Liver (tissue), 9 donors: ENCODE data around the gene NEB. TPM values are rescaled to one million over a fixed set of nuclear protein-coding genes. Genes with fewer than 3 reads are reported as not detected.

Experiments
- DNase-seq: peaks from one replicate; pipeline ENCODE4 v3.0.0-alpha.2; 2017; ENCODE audit warnings: low spot score
- H3K27ac ChIP-seq, 2 donors: one replicate each; pipeline ENCODE4 v1.7.0; 2013; ENCODE audit warnings: inconsistent platforms in 2 of 2, low read length in 2 of 2, control low read depth in 1 of 2, low read depth in 1 of 2, mild to moderate bottlenecking in 1 of 2
- H3K27me3 ChIP-seq, 4 donors: one replicate each; pipeline versions ENCODE4 v1.6.1 to v1.7.0; 2013; ENCODE audit warnings: low read length in 3 of 4, inconsistent platforms in 1 of 4, mild to moderate bottlenecking in 1 of 4, moderate library complexity in 1 of 4; ENCODE audit not compliant: control insufficient read depth in 4 of 4, insufficient read depth in 4 of 4
- H3K36me3 ChIP-seq, 4 donors: one replicate each; pipeline versions ENCODE4 v1.6.1 to v1.7.0; 2013; ENCODE audit warnings: low read length in 3 of 4, mild to moderate bottlenecking in 3 of 4, low read depth in 1 of 4, moderate library complexity in 1 of 4; ENCODE audit not compliant: control insufficient read depth in 4 of 4, insufficient read depth in 3 of 4
- H3K4me1 ChIP-seq, 4 donors: one replicate each; pipeline versions ENCODE4 v1.6.1 to v1.7.0; 2013; ENCODE audit warnings: low read length in 3 of 4, mild to moderate bottlenecking in 3 of 4, moderate library complexity in 1 of 4; ENCODE audit not compliant: control insufficient read depth in 4 of 4, insufficient read depth in 4 of 4
- H3K4me3 ChIP-seq, 3 donors: one replicate each; pipeline versions ENCODE4 v1.6.1 to v1.7.0; 2013; ENCODE audit warnings: low read length in 3 of 3, control low read depth in 1 of 3, low read depth in 1 of 3, mild to moderate bottlenecking in 1 of 3
- H3K9ac ChIP-seq, 2 donors: one replicate each; pipeline ENCODE4 v1.7.0; 2013; ENCODE audit warnings: low read length in 2 of 2, mild to moderate bottlenecking in 2 of 2, moderate library complexity in 2 of 2, control low read depth in 1 of 2, low read depth in 1 of 2
- H3K9me3 ChIP-seq, 4 donors: one replicate each; pipeline versions ENCODE4 v1.6.1 to v1.7.0; 2013; ENCODE audit warnings: low read length in 3 of 4; ENCODE audit not compliant: control insufficient read depth in 4 of 4
- ATF3 ChIP-seq: IDR thresholded peaks from 2 replicates; pipeline ENCODE4 v1.6.1; 2016; ENCODE audit warnings: antibody characterized with exemption
- CTCF ChIP-seq: fragments of 150-350 bp; IDR thresholded peaks from 2 replicates; pipeline ENCODE4 v1.5.1; 2017; ENCODE audit warnings: improper control_type of control experiment, low read depth, low read length; ENCODE audit not compliant: missing input control
- EGR1 ChIP-seq, 2 donors: IDR thresholded peaks; 2 replicates each; pipeline ENCODE4 v1.6.1; 2016 to 2018; ENCODE audit warnings: antibody characterized with exemption in 2 of 2, low read depth in 2 of 2
- FOXA2 ChIP-seq: IDR thresholded peaks from 2 replicates; pipeline ENCODE4 v1.6.1; 2016; ENCODE audit warnings: antibody characterized with exemption
- HNF4A ChIP-seq, 2 donors: conservative IDR thresholded peaks; 2 replicates each; pipeline ENCODE4 v1.6.1; 2016; ENCODE audit warnings: antibody characterized with exemption in 2 of 2, mild to moderate bottlenecking in 2 of 2
- HNF4G ChIP-seq: IDR thresholded peaks from 2 replicates; pipeline ENCODE4 v1.6.1; 2016; ENCODE audit warnings: antibody characterized with exemption
- JUND ChIP-seq, 2 donors: IDR thresholded peaks; 2 replicates each; pipeline ENCODE4 v1.6.1; 2016; ENCODE audit warnings: antibody characterized with exemption in 2 of 2
- MAX ChIP-seq: IDR thresholded peaks from 2 replicates; pipeline ENCODE4 v1.6.1; 2016; ENCODE audit warnings: antibody characterized with exemption
- NR2F2 ChIP-seq: IDR thresholded peaks from 2 replicates; pipeline ENCODE4 v1.6.1; 2016; ENCODE audit warnings: antibody characterized with exemption
- REST ChIP-seq: IDR thresholded peaks from 2 replicates; pipeline ENCODE4 v1.6.1; 2016; ENCODE audit warnings: antibody characterized with exemption, mild to moderate bottlenecking
- RXRA ChIP-seq, 2 donors: IDR thresholded peaks; 2 replicates each; pipeline ENCODE4 v1.6.1; 2017 to 2018; ENCODE audit warnings: antibody characterized with exemption in 2 of 2, mild to moderate bottlenecking in 1 of 2
- SP1 ChIP-seq: IDR thresholded peaks from 2 replicates; pipeline ENCODE4 v1.6.1; 2018; ENCODE audit warnings: antibody characterized with exemption, mild to moderate bottlenecking
- TAF1 ChIP-seq: conservative IDR thresholded peaks from 2 replicates; pipeline ENCODE4 v1.6.1; 2016; ENCODE audit warnings: antibody characterized with exemption, mild to moderate bottlenecking
- YY1 ChIP-seq: IDR thresholded peaks from 2 replicates; pipeline ENCODE4 v1.6.1; 2016; ENCODE audit warnings: antibody characterized with exemption, mild to moderate bottlenecking
- ZBTB33 ChIP-seq: IDR thresholded peaks from 2 replicates; pipeline ENCODE4 v1.6.1; 2016; ENCODE audit warnings: antibody characterized with exemption
- WGBS: extraction: QIAGEN DNeasy Blood & Tissue Kit; methylation state at CpG from one replicate; pipeline ENCODE4 v1.1.7; 2013; 5-methylcytosine and 5-hydroxymethylcytosine counted together
- polyA plus RNA-seq, 2 donors: library from polyadenylated mRNA; stranded (reverse) in 1 of 2; unstranded in 1 of 2; fragments of 200-250 nt in 1 of 2; fragments of >200 nt in 1 of 2; fragmentation: Nextera tagmentation in 1 of 2; extraction: Ambion mirVana in 1 of 2; gene quantifications; one replicate each; pipeline versions ENCODE4 v1.2.1 to v1.2.3, GENCODE V29; 2013 to 2015
- total RNA-seq, 2 donors: library from RNA; depleted of rRNA; stranded (reverse); fragments of >200 nt; gene quantifications; one replicate each; pipeline ENCODE4 v1.2.3, GENCODE V29; 2014
- donor health status: healthy.
- donor health status: healthy.
- donor health status: healthy.
- donor health status: healthy.
- donor health status: healthy.

NEB gene
- total and polyA plus RNA-seq, 4 donors: 0.28 to 6.4 (median 2.7) TPM

- no peak for DNase-seq
- H3K27me3 ChIP-seq: no peaks in the 10 kb centered on the region
- no peaks in the 10 kb centered on the region for H3K36me3 ChIP-seq
- H3K9me3 ChIP-seq: no peaks in the 10 kb centered on the region
- no peak overlapping the region for H3K27ac ChIP-seq
- WGBS: 68% methylated on average over 5 of the region's 5 CpGs
- TF ChIP-seq ZBTB33: no peak
- no peak for TF ChIP-seq EGR1 (IDR thresholded peaks at IDR 0.05; ENCODE audit: low read depth in 2 of 2)
- no peak for TF ChIP-seq ATF3
- TF ChIP-seq SP1: no peak
- TF ChIP-seq HNF4G: no peak
- TF ChIP-seq TAF1: no peak
- no peak for TF ChIP-seq HNF4A (conservative IDR thresholded peaks at IDR 0.05)
- H3K4me1 ChIP-seq: no peaks in the 10 kb centered on the region
- H3K9ac ChIP-seq: no peak overlapping the region
- H3K4me3 ChIP-seq: no peak overlapping the region
Observed at GRCh38 chr2:151730262-151730975, 3.9 kb downstream of the NEB start.

GRCh38 chr2:151729837-151730236 lies 4.4 kb downstream of the NEB start:
- H3K9ac ChIP-seq: no peak overlapping the region
- TF ChIP-seq JUND (IDR thresholded peaks at IDR 0.05) (no peak), RXRA (IDR thresholded peaks at IDR 0.05) (no peak), SP1 (no peak), NR2F2 (no peak), CTCF (no peak), HNF4G (no peak)

GRCh38 chr2:151729415-151729811 lies 4.9 kb downstream of the NEB start:
- no peak for DNase-seq
- Histone ChIP-seq H3K9ac (no peak overlapping the region), H3K4me3 (no peak overlapping the region), H3K9me3 (no peaks in the 10 kb centered on the region), H3K36me3 (no peaks in the 10 kb centered on the region), H3K27ac (no peak overlapping the region), H3K27me3 (no peaks in the 10 kb centered on the region), H3K4me1 (no peaks in the 10 kb centered on the region)
- 96% methylated on average over 3 of the region's 3 CpGs for WGBS
- no peak for TF ChIP-seq MAX
- TF ChIP-seq YY1: no peak
- no peak for TF ChIP-seq REST
- no peak for TF ChIP-seq FOXA2
- no peak for TF ChIP-seq RXRA (IDR thresholded peaks at IDR 0.05)
- no peak for TF ChIP-seq ZBTB33

More at GRCh38 chr2:151729837-151730236, 4.4 kb downstream of the NEB start:
- Histone ChIP-seq H3K9me3 (no peaks in the 10 kb centered on the region), H3K4me3 (no peak overlapping the region), H3K27ac (no peak overlapping the region), H3K27me3 (no peaks in the 10 kb centered on the region), H3K4me1 (no peaks in the 10 kb centered on the region), H3K36me3 (no peaks in the 10 kb centered on the region)
- DNase-seq: no peak
- WGBS: 47% methylated on average over 1 of the region's 1 CpG
